ENCODE results near the gene PNPLA8. TPM values are rescaled to one million over a fixed set of nuclear protein-coding genes. Genes with fewer than 3 reads are reported as not detected.
"Not testable (repeated sequence)": the region's sequence is repeated elsewhere in the genome, so short reads cannot be mapped to it uniquely, and the experiment has no call there.

Gene PNPLA8
- total RNA-seq, 4 donors from 2014 or later = 4.8 to 41.9 (median 18.5) TPM

GRCh38 chr7:108565987-108566386, 40.1 kb upstream of the PNPLA8 start:
- H3K27ac ChIP-seq = no peak overlapping the region
- TF ChIP-seq CTCF (IDR thresholded peaks at IDR 0.05) = no peak
- TF ChIP-seq EP300 (IDR thresholded peaks at IDR 0.05; ENCODE audit: low read depth) = no peak
- TF ChIP-seq POLR2A (IDR thresholded peaks at IDR 0.05) = no peak
- TF ChIP-seq POLR2AphosphoS5 (IDR thresholded peaks at IDR 0.05) = no peak
- in situ Hi-C loops (cut with MboI; ENCODE audit: low pct_ligation_motif_present in 1 of 4, low pct_unique_long_range_greater_than_20kb in 1 of 4, low sequenced_read_pairs in 3 of 4) (no loop called here), intact Hi-C loops (cut with DNase I; ENCODE audit: low total_unique reads) (loop anchor here (5.0 kb wide), 1 partner anchor 39 kb away; the partner anchor contains the start of gene PNPLA8)
- H3K9me3 ChIP-seq = no peaks in the 10 kb centered on the region
- no peak overlapping the region for H3K4me3 ChIP-seq
- no peak for DNase-seq
- H3K36me3 ChIP-seq = peaks cover 0 to 13% (median 3%) of the 10 kb centered on the region in 4 donors
- H3K4me1 ChIP-seq = peaks cover 2 to 30% (median 19%) of the 10 kb centered on the region in 4 donors
- no peaks in the 10 kb centered on the region for H3K27me3 ChIP-seq

GRCh38 chr7:108561047-108561619, 35.2 kb upstream of the PNPLA8 start:
- TF ChIP-seq POLR2AphosphoS5 (IDR thresholded peaks at IDR 0.05) (no peak), CTCF (IDR thresholded peaks at IDR 0.05) (no peak), POLR2A (IDR thresholded peaks at IDR 0.05) (no peak), EP300 (IDR thresholded peaks at IDR 0.05; ENCODE audit: low read depth) (no peak)
- peaks cover 0 to 13% (median 3%) of the 10 kb centered on the region in 4 donors for H3K36me3 ChIP-seq
- H3K4me1 ChIP-seq = no peaks in the 10 kb centered on the region
- 96 to 100% methylated on average over 1 to 4 of the region's 4 CpGs for WGBS, 2 donors (ENCODE audit: low coverage in 1 of 2)
- no peak overlapping the region for H3K27ac ChIP-seq
- in situ Hi-C loops (cut with MboI; ENCODE audit: low pct_ligation_motif_present in 1 of 4, low pct_unique_long_range_greater_than_20kb in 1 of 4, low sequenced_read_pairs in 3 of 4) = no loop called here
- H3K9me3 ChIP-seq = peaks cover 11 to 14% of the 10 kb centered on the region in 2 donors
- H3K27me3 ChIP-seq = no peaks in the 10 kb centered on the region
- intact Hi-C loops (cut with DNase I; ENCODE audit: low total_unique reads) = no loop called here
- no peak overlapping the region for H3K4me3 ChIP-seq
- no peak for DNase-seq

GRCh38 chr7:108559253-108559652, 33.3 kb upstream of the PNPLA8 start:
- Histone ChIP-seq H3K36me3 (no peaks in the 10 kb centered on the region), H3K27me3 (no peaks in the 10 kb centered on the region), H3K27ac (no peak overlapping the region), H3K9me3 (peaks cover 11 to 14% of the 10 kb centered on the region in 2 donors), H3K4me3 (no peak overlapping the region), H3K4me1 (no peaks in the 10 kb centered on the region)
- TF ChIP-seq CTCF (IDR thresholded peaks at IDR 0.05) = no peak
- no peak for TF ChIP-seq POLR2AphosphoS5 (IDR thresholded peaks at IDR 0.05)
- TF ChIP-seq POLR2A (IDR thresholded peaks at IDR 0.05) = no peak
- no peak for TF ChIP-seq EP300 (IDR thresholded peaks at IDR 0.05; ENCODE audit: low read depth)
- no peak for DNase-seq
- 88 to 92% methylated on average over 4 of the region's 4 CpGs for WGBS, 2 donors (ENCODE audit: low coverage in 1 of 2)
- in situ Hi-C loops (cut with MboI; ENCODE audit: low pct_ligation_motif_present in 1 of 4, low pct_unique_long_range_greater_than_20kb in 1 of 4, low sequenced_read_pairs in 3 of 4) (no loop called here), intact Hi-C loops (cut with DNase I; ENCODE audit: low total_unique reads) (no loop called here)

GRCh38 chr7:108557617-108558016, 31.7 kb upstream of the PNPLA8 start:
- TF ChIP-seq POLR2AphosphoS5 (IDR thresholded peaks at IDR 0.05) (no peak), EP300 (IDR thresholded peaks at IDR 0.05; ENCODE audit: low read depth) (no peak)
- in situ Hi-C loops (cut with MboI; ENCODE audit: low pct_ligation_motif_present in 1 of 4, low pct_unique_long_range_greater_than_20kb in 1 of 4, low sequenced_read_pairs in 3 of 4) (no loop called here), intact Hi-C loops (cut with DNase I; ENCODE audit: low total_unique reads) (no loop called here)
- H3K27ac ChIP-seq = no peak overlapping the region
- no peak for DNase-seq
- 89 to 100% methylated on average over 1 of the region's 1 CpG for WGBS, 2 donors (ENCODE audit: low coverage in 1 of 2)
- no peaks in the 10 kb centered on the region for H3K27me3 ChIP-seq
- no peaks in the 10 kb centered on the region for H3K4me1 ChIP-seq
- no peaks in the 10 kb centered on the region for H3K36me3 ChIP-seq
- H3K9me3 ChIP-seq = peaks cover 11 to 14% of the 10 kb centered on the region in 2 donors
- H3K4me3 ChIP-seq = no peak overlapping the region

GRCh38 chr7:108557191-108557590, 31.3 kb upstream of the PNPLA8 start:
- intact Hi-C loops (cut with DNase I; ENCODE audit: low total_unique reads) (no loop called here), in situ Hi-C loops (cut with MboI; ENCODE audit: low pct_ligation_motif_present in 1 of 4, low pct_unique_long_range_greater_than_20kb in 1 of 4, low sequenced_read_pairs in 3 of 4) (no loop called here)
- TF ChIP-seq EP300 (IDR thresholded peaks at IDR 0.05; ENCODE audit: low read depth) (no peak), POLR2AphosphoS5 (IDR thresholded peaks at IDR 0.05) (no peak), POLR2A (IDR thresholded peaks at IDR 0.05) (no peak), CTCF (IDR thresholded peaks at IDR 0.05) (no peak)
- no peak overlapping the region for H3K4me3 ChIP-seq
- no peaks in the 10 kb centered on the region for H3K4me1 ChIP-seq
- no peaks in the 10 kb centered on the region for H3K36me3 ChIP-seq
- H3K9me3 ChIP-seq = peaks cover 11 to 14% of the 10 kb centered on the region in 2 donors
- no peak overlapping the region for H3K27ac ChIP-seq
- H3K27me3 ChIP-seq = no peaks in the 10 kb centered on the region
- 96 to 100% methylated on average over 2 to 3 of the region's 3 CpGs for WGBS, 2 donors (ENCODE audit: low coverage in 1 of 2)
- no peak for DNase-seq

- in situ Hi-C loops (cut with MboI; ENCODE audit: low pct_ligation_motif_present in 1 of 4, low pct_unique_long_range_greater_than_20kb in 1 of 4, low sequenced_read_pairs in 3 of 4); intact Hi-C loops (cut with DNase I; ENCODE audit: low total_unique reads); H3K4me3 ChIP-seq; H3K4me1 ChIP-seq; H3K27ac ChIP-seq; H3K36me3 ChIP-seq; DNase-seq; H3K27me3 ChIP-seq: not testable (repeated sequence)
- H3K9me3 ChIP-seq = peaks cover 11 to 14% of the 10 kb centered on the region in 2 donors
Observed at GRCh38 chr7:108556665-108557064, 30.7 kb upstream of the PNPLA8 start.

Data from transverse colon (tissue), 4 donors.